ENCODE measurements around the gene SDSL.

Gene SDSL

DNA sequence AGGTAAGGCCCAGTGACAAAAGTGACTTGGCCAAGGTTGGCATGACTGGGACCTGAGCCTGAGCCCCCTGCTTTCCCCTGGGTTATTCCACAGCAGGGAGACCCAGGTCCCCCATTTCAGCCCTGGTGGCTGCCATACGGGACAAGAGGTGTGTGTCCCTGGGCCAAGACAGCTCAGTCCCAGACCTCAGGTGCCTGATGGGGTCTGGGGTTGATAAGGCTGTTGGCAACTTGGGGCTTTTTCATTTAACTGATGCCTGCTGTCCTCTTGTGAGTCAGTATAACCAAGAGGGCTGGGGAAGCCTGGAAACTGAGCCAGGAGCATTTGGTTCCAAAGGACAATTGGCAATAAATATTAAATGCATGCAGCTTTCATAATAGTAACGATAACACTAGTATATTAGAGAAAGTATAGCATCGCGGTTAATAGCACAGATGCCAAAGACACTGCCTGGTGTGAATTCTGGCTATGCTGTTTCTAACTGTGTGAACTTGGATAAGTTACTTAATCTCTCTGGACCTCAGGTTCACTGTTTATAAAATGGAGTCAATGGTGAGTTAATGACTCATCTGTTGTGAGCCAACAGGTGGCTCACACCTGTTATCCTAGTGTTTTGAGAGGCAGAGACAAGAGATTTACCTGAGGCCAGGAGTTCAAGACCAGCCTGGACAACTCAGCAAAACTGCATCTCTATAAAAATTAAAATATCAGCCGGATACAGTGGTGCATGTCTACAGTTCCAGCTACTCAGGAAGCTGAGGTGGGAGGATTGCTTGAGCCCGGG, 898 bp downstream of the SDSL start:
- no peak for DNase-seq

DNA sequence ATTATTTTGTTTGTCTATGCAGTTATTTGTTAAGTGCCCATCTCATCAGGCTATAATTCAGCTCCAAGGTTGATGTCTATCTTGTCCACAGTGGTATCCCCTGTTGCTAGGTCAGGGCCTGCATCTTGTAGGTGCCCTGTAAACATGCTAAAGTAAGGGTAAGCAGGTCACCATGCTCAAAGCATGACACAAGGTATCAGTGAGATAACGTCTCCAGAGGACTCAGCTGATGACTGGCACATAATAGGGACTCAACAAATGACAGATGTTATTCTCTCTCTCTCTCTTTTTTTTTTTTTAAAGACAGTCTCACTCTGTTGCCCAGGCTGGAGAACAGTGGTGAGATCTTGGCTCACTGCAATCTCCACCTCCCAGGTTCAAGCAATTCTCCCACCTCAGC, 2.3 kb downstream of the SDSL start:
- DNase-seq = no peak

DNA sequence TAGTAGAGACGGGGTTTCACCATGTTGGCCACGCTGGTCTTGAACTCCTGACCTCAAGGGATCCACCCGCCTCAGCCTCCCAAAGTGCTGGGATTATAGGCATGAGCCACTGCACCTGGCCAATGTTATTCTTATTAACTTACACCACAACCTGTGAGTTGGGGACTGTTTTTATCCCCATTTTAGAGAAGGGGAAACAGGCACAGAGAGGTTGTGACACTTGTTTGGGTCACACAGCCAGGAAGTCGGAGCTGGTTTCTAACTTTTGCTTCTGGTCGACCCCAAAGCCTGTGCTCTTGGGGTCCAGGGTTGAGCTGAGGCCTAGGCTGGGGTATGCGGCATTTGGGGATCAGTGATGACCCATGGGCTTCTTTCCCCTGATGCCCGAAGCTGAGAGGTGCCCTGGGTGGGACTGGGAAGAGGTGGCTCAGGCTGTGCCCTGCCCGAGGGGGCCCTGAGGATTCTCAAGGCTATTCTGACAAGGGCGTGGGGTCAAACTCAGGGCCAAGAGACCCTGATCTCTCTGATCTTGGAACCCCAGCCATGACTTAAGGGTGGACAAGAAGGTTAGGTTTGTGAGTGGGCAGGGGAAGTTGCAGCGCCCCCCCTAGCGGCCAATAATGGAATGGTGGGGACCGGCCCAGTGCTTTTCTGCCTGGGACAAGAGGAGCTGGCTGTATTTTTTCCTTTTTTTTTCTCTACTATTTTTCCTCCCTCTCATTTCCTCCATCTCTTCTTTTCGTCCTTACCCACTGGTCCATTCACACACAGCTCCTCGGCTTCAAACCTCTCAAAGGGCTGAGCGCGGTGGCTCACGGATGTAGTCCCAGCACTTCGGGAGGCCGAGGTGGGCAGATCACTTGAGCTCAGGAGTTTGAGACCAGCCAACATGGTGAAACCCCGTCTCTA, 3.0 kb downstream of the SDSL start:
- no peak for DNase-seq

DNA sequence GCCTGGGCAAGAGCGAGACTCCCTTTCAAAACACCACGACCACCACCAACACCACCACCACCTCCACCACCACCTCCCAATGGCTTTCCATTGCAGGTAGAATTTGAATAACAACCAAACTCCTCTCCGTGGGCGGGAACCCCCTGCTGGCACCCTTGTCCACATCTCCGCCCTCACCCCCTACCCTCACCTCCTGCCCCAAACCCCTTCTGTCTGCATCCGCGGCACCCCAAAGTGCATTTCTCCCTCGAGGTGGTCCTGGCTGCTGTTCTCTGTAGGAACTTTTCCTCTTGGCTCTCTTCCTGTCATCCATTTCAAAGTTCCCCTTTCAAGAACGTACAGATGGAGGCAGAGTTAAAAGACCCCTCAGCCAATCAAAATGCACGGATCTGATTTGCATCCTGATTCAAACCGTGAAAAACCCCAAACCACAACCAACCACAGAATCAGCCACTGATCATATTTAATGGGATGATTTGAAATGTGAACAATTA, 3.8 kb downstream of the SDSL start:
- DNase-seq = no peak

DNA sequence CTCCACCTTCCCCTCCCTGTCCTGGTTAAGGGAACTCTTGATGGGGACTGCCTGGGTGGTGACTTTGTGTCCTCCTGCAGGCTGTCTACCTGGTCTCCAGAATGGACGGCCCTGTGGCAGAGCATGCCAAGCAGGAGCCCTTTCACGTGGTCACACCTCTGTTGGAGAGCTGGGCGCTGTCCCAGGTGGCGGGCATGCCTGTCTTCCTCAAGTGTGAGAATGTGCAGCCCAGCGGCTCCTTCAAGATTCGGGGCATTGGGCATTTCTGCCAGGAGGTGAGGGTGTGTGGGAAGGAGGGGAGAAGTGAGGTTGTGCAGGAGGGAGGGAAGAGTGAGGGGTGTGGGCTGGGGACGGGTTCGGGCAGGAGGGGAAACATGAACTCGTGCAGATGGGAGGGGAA, 5.7 kb downstream of the SDSL start:
- no peak for DNase-seq

DNA sequence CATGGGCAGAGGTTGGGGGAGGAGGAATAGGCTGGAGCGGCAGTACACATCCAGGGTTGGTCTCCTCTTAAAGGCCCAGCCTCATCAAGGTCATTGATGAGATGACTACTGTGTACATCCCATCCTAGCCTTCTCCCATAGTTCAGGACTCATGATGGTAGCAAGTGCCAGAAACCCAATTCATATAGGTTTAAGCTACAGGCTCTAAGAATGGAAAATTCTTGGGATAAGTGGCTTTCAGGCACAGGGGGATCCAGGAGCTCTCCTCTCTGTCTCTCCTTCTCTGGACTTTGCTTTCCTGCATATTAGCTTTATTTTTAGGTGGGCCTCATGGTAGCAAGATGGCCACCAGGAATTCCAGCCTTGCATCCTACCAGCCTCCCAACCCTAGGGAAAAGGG, 6.3 kb downstream of the SDSL start:
- no peak for DNase-seq

DNA sequence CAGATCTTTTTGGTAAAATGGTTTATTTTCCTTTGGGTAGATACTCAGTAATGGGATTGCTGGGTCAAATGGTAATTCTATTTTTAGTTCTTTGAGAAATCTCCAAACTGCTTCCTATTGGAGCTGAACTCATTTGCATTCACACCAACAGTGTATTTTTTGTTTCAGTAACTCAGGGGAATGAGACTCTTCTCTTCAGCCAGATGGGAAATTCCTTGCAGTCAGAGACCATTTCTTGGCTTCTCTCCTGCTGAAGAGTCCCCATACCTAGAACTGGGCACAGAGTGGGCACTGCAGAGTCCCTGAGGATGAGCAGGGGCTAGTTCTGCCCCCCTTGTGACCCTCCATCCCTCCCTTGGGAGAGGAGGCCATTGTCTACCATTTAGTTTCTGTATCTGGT, 10.8 kb downstream of the SDSL start:
- no peak for DNase-seq

DNA sequence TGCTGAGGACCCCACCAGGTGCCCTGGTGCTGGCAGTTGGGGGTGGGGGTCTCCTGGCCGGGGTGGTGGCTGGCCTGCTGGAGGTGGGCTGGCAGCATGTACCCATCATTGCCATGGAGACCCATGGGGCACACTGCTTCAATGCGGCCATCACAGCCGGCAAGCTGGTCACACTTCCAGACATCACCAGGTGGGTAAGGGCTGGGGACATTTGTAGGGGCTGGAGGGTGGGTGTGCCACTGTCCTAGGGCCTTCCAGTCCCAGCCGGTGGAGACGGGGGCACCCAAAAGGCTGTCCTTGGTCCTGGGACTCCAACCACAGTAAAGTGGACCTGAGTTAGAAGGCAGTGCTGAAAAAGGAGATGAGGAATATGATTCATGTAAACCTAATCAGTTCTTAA, 13.2 kb downstream of the SDSL start:
- no peak for DNase-seq

DNA sequence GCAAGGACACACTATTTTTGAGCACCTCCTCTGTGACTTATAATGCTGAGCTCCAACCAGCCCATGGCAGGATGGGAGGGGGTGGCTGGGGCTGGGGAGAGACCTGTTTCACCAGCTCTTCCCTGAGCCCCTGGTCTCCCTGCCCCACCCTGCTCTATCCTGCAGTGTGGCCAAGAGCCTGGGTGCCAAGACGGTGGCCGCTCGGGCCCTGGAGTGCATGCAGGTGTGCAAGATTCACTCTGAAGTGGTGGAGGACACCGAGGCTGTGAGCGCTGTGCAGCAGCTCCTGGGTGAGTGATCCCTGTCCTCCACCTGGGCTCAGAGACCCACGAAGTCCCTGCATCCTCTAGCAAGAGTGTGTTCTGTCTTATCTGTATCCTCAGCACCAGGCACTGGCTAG, 14.4 kb downstream of the SDSL start:
- no peak for DNase-seq

DNA sequence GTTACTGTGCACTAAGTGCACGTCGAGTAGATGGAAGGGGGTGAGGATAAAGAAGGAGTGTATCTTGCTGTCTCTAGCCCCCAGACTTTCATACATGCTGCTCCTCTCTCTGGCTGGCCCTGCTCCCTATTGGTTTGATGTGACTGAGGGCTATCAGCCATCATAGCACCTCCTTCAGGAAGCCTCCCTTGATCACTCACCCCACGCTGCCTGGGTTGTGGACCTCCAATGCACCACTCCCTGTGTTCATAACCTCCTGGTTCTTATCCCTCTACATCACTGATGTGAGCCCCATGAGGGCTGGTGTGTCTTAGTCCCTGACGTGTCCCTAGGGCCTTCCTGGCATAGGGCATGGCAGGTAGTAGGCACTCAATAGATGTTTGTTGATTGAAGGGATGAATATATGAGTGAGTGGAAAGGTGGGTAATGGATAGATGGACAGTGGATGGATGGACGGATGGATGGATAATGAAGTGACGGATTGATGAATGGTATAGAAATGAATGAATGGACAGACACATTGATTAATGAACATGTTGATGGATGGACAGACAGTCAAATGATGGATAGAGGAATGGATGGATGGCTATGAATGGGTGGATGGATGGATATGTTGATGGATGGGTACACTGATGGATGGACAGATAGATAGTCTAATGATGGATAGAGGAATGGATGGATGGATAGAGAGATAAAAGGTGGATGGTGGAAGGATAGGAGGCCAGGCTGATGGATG, 15.0 kb downstream of the SDSL start:
- DNase-seq = no peak

DNA sequence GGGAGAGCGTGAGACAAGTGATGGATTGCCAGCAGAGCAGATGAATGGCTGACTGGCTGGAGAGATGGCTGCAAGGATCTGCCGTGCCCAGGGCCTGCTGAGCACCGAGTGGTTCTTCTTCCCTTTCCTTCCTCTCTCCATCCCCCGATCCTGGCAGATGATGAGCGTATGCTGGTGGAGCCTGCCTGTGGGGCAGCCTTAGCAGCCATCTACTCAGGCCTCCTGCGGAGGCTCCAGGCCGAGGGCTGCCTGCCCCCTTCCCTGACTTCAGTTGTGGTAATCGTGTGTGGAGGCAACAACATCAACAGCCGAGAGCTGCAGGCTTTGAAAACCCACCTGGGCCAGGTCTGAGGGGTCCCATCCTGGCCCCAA, 15.5 kb downstream of the SDSL start:
- no peak for DNase-seq

DNA sequence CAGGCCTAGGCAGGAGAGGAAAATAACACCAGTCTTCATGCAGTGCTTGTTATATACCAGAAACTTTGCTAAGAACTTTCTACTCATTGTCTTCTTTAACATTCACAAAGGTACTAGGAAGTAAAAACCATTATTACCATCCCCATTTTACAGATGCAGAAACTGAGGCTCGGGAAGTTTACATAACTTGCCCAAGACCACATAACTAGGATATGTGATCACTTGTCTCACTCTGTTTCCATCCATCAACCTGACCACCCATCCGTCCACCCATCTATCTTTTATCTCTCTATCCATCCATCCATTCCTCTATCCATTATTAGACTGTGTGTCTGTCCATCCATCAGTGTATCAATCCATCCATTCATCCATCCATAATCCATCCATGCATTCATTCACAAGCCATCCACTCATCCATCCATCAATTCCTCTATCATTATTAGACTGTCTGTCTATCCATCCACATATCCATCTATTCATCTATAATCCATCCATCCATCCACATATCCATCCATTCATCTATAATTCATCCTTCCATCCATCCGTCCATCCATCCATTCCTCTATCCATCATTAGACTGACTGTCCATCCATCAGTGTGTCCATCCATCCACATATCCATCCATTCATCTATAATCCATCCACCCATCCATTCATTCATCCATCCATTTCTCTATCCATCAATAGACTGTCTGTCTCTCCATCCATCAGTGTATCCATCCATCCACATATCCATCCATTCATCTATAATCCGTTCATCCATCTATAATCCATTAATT, 16.5 kb downstream of the SDSL start:
- DNase-seq = no peak

DNA sequence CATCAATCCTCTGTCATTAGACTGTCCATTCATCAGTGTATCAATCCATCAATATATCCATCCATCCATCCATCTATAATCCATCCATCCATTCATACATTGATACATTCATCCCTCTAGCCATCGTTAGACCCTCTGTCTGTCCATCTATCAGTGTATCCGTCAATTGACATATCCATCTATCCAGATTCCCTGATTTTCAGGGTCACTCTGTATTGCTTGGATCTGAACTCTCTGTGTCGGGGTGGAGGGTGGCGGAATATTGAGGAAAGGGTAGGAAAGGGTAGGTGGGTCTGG, 17.1 kb downstream of the SDSL start:
- no peak for DNase-seq

DNA sequence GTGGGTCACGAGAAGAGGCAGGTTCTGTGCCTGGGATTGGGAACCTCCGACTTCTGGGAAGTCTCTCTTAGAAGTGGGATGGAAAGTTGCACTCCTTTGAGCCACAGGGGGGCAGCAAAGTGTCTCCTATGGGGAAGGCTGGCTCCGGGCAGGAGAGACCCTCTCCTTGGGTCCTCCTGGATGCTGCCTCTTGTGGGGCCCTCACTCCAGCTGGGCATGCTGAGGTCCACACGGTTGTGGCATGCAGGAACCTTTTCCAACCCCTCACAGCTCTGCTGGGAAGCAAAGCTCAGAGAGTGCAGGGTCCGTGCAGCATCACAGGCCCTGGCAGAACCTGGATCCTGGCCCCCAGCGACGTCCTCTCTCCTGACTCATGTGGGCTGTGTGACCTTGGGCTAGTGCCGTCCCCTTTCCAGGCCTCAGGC, 17.4 kb downstream of the SDSL start:
- peak; percentile 60 for DNase-seq

DNA sequence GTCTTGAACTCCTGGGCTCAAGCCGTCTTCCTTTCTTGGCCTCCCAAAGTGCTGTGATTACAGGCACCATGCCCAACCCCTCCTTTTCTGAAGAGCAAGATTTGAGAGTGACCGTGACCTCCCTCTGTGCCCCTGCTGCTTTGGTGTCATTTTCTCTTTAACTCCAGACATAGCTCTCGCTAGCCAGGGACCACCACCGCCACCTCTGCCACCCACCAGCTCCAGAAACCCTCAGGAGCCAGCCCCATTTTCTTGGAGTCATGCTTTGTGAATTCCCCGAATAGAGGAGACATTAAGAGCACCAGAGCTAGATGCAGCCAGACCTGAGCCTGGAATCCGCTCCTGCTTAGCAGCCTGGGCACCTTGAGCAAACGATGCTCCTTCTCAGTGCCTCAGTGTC, 18.2 kb downstream of the SDSL start:
- DNase-seq = no peak

DNA sequence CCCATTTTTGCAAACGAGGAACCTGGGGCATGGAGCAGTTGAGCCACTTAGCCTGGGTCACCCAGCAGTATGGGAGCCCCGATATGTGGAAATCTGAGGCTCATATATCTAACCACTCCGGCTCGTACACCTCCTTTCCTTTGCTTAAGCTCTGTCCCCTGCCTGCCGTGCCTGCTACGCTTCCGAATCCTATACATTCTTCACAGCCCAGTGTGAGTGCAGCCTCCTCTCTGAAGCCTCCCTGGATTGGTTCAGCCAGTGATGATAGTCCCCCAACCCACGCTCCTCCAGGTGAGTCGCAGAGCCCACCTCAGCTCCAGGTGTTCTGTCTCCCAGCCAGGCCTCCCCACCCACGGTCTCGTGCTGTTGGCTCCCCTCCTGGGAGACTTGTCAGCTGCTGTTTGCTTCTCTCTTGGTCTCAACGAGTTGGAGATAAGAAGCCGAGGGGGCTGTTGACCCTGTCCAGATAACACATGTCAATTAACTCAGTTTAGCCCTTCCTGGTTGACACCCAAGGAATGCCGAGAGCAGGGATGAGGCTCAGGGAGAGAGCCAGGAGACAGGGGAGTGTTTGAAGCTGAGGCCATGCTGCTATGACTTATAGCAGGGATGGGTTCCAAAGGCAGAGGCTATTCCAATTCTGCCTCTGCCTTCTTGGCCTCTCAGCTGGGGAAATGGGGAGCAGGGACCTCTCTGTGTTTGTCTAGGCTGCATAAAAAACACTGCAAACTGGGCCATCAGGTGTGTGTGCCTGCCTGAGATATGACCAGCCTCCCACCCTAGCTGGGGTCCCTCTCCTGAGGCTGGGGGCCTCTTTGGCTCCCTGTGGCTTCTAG, 19.0 kb downstream of the SDSL start:
- no peak for DNase-seq

DNA sequence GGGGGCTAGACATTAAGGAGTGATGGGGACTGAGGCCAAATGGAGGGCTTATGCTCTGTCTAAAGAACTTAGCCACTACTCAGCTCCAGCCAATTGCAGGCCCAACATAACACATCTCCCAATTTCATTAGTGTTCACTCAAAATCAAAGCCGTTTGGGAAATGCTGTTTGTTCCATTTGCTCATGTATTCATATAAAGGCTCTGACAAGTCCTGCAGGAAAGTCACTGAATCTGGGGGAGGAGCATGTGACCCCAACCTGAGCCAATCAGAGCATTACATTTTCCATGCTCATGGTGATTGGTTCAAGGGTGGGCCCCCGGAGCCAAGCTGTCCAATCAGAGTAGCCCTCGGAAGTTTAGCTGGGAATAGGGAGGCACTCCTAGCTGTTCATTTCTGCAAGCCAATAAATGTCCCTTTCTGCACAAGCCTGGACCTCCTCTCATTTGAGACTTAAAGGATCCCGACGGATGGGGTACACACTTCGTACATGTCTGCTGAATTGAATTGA, 20.9 kb downstream of the SDSL start:
- DNase-seq = no peak

DNA sequence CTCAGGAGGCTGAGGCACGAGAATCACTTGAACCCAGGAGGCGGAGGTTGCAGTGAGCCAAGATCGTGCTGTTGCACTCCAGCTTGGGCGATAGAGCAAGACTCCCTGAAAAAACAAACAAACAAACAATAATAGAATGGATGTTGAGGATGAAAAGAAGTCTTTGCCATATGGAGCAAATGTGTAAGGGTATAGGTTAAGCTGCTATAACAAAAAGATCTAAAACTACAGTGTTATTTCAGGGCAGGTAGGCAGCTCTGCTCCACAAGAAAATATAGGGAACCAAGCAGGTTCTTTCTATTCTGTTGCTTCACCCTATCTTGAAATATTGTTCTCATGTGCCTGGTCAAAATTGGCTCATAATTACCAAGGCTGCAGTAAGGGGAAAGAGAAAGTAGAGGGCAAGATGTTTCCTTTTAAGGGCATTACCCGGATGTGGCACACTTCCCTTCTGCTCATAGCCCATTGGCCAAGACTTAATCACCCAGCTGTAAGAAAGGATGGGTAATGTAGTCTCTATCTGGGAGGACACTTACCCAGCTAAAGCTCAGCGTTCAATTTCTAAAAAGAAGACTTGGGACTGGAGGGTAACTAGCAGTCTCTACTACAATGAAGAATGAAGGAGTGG, 23.5 kb downstream of the SDSL start:
- DNase-seq = no peak

DNA sequence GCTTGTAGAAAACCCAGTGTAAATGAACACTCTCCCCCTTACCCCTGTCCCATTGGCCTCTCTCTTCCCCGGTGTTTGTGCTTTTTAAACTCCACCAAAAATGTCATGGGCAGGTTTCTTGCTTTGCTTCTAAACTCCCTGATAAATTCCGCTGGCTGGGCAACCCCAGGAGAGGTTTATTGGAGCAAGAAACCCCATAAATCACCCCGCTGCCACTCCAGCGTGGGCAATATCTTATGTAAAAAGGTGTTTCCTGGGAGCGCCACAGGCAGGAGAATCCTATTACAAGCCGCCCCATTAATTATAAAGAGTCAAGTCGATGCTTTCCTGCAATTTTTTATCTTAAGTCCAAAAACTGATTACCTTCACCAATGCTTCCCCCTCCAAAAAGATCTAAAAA, 26.7 kb downstream of the SDSL start:
- DNase-seq = no peak

DNA sequence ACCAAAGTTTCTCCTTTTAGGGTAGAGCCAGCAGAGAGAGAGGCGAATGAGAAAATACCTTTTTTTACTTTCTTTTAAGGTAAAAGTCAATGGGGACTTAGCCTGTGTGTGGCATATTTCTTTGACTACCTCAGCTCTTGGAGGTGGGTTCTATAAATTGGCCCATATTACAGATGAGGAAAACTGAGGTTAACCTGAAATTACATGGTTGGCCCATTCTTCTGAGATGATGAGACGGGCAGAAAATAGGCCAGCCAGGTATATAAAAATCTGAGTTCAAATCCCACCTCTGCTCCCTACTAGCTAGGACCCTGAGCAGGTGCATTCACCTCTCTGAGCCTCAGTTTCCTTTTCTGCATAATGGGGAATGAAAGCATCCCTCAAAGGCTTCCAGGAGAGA, 27.1 kb downstream of the SDSL start:
- no peak for DNase-seq

DNA sequence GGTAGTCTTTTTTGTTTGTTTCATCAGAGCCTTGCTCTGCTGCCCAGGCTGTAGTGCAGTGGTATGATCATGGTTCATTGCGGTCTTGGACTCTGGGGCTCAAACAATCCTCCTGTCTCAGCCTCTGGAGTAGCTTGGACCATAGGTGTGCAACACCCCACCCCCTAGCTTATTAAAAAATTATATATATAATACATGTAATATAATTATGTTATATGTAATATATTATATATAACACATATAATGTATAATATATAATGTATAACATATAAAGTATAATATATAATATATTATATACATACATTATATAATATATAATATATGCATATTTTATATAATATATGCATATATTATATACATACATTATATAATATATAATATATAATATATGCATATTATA, 27.7 kb downstream of the SDSL start:
- DNase-seq = no peak
